Measurements from ENCODE around the gene EPOP. TPM values are rescaled to one million over a fixed set of nuclear protein-coding genes. Genes with fewer than 3 reads are reported as not detected.

The EPOP gene
- total and polyA plus RNA-seq, 2 of the 13 experiments (the other 11 are each of a cell fraction or from before 2014, with no cell fraction given): 14.7 to 37.8 TPM

GRCh38 chr17:38693700-38694329, 19.1 kb upstream of the EPOP start (continued):
- TF ChIP-seq ZBTB46 (CRISPR knock-in tag; IDR thresholded peaks at IDR 0.05; ENCODE audit: borderline replicate concordance): no peak
- no peak for TF ChIP-seq TFDP2 (CRISPR knock-in tag; IDR thresholded peaks at IDR 0.05)
- TF ChIP-seq POGZ (CRISPR knock-in tag; IDR thresholded peaks at IDR 0.05): no peak
- TF ChIP-seq JUN (CRISPR knock-in tag; IDR thresholded peaks at IDR 0.05): no peak
- no peak for TF ChIP-seq AKAP8 (CRISPR knock-in tag; IDR thresholded peaks at IDR 0.05)
- no peak for TF ChIP-seq WIZ (CRISPR knock-in tag; IDR thresholded peaks at IDR 0.05)
- no peak for TF ChIP-seq ZNF296 (CRISPR knock-in tag; conservative IDR thresholded peaks at IDR 0.05)
- no peak for TF ChIP-seq ZSCAN22 (CRISPR knock-in tag; IDR thresholded peaks at IDR 0.05)
- no peak for TF ChIP-seq PHB2 (IDR thresholded peaks at IDR 0.05; ENCODE audit: partially characterized antibody)
- TF ChIP-seq PCBP2 (optimal IDR thresholded peaks at IDR 0.05; ENCODE audit: low read depth, low read length, poor library complexity, severe bottlenecking): no peak
- TF ChIP-seq ZNF234 (CRISPR knock-in tag; conservative IDR thresholded peaks at IDR 0.05): no peak
- TF ChIP-seq ZNF619 (CRISPR knock-in tag; IDR thresholded peaks at IDR 0.05): no peak
- no peak for TF ChIP-seq ZNF446 (CRISPR knock-in tag; IDR thresholded peaks at IDR 0.05)
- TF ChIP-seq KLF11 (CRISPR knock-in tag; IDR thresholded peaks at IDR 0.05): no peak
- TF ChIP-seq ZNF501 (CRISPR knock-in tag; IDR thresholded peaks at IDR 0.05): no peak; the same call in 1 of the 2 replicates
- TF ChIP-seq HDAC6 (IDR thresholded peaks at IDR 0.05; ENCODE audit: low read depth, low read length): no peak
- TF ChIP-seq HDAC1 (CRISPR knock-in tag; IDR thresholded peaks at IDR 0.05): no peak
- TF ChIP-seq HBP1 (CRISPR knock-in tag; IDR thresholded peaks at IDR 0.05; ENCODE audit: low read depth): 0 out of 2 replicates have a peak, but pooled peaks have one; percentile 32
- TF ChIP-seq ZNF616 (CRISPR knock-in tag; IDR thresholded peaks at IDR 0.05; ENCODE audit: low read depth): no peak
- TF ChIP-seq ZBED4 (CRISPR knock-in tag; IDR thresholded peaks at IDR 0.05; ENCODE audit: borderline replicate concordance): no peak
- TF ChIP-seq NFIC (IDR thresholded peaks at IDR 0.05; ENCODE audit: low read length): no peak; the same call in 1 of the 2 replicates
